HG03442 (cell line): ENCODE results near the gene SRP14.
A peak's percentile ranks its signal among the peaks of the same experiment; 100 is the strongest.
"Not testable (repeated sequence)": the region's sequence is repeated elsewhere in the genome, so short reads cannot be mapped to it uniquely, and the experiment has no call there.

Experiments used
- ATAC-seq: cut with Tn5 transposase; IDR thresholded peaks from one replicate; pipeline ENCODE4 v1.9.1; 2021; ENCODE audit warnings: mild to moderate bottlenecking, moderate library complexity; ENCODE audit not compliant: unreplicated experiment

The SRP14 gene

GRCh38 chr15:40038638-40039543, at the start of gene SRP14:
TSS of gene SRP14 (minus strand) at chr15:40039181. CDS start at chr15:40039116, 65 bp downstream.
- peak; percentile 89 for ATAC-seq

DNA sequence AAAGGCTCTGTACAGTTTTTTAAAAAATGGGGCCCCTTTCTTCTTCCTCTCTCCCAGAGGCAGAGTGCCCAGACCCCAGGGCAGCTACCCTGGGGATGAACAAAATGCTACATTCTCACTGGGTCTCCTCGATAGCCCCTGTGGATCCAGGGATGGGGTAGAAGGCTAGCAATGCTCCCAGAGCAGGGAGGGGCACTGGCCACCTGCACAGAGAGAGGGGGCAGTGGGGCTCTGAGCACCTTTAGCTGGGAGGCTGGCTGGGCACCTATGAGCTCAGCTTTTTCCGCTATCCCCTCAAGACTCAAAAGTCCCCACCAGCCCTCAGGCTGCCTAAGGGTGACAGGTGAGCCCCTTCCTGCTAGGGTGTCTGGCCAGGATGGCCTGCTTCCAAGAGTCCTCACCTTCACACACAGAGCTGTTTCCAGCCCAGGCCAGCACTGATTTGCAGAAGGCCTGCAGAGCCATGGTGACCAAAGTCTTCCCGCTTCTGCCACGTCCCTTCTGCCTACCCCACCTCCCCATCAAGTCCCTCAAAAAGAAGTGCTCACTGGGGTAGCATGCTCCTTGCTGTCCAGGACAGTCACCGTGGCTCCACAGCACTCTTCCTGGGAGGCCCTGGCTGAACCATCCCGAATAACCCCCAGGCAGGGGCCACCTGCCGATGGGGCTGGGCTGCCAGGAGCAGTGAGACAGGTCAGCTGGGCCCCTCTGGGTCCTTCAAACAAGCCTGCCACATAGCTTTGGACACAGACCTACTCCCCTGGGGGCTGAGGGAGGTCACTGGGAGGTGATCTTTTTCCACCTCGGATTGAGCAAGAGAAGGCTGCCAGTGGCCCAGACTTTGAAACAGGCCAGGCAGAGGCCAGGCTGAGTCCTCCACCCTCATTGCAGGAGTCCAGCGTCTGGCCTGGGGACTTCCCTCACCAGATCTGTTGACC, 49.3 kb upstream of the SRP14 start:
- ATAC-seq = no peak

GRCh38 chr15:40087068-40087810, 48.3 kb upstream of the SRP14 start:
- no peak for ATAC-seq

- ATAC-seq = no peak
Observed at GRCh38 chr15:40085266-40085665, 46.3 kb upstream of the SRP14 start.

DNA sequence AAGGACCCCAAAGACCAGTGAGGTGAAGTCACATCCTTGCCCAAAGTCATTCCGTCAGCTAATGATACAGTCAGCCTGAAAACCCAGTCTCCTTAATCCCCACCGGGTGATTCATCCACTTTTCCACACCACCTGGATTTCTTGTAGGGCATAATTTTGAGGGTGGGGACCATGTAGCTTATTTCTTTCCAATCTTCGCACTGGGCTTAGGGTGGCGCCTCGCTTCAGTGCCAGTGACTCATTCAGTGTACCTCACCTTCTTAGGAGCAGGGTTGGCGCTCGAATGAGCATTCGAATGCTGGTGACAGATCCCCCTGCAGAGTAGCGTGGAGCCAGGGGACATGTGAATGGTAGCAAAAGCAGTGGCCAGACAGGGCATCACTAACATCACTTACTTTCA, 45.7 kb upstream of the SRP14 start:
- no peak for ATAC-seq

DNA sequence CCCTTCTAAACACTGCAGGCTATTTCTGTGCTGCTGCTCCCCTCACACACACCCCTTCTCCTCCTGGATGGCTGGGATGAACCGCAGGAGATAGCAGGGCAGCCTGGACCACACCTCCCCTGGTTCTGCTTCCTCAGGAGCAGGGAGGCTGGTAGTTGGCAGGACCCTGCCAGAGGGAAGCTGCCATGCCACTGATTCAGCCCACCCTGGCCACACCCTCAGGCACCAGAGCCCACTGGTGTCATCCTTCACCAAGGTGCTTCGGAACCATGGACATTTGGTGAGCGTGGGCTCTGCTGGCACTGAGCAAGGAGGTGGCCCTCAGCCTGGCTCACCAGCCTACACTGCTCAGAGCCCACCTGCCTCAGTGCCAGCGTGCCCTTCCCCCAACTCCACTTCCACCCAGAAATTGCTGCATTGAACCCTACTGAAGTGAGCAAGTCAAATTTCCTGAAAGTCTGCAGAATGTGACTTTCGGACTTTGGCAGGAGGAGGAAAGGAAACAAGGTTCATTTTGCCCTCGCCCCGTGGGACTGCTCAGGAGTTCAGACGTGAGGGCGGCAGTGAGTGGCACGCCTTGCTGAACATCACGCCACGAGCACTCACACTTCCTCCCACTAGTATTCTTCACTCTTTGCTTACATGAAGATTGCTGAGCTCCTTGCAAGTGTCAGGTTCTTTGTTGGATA, 43.4 kb upstream of the SRP14 start:
- no peak for ATAC-seq

DNA sequence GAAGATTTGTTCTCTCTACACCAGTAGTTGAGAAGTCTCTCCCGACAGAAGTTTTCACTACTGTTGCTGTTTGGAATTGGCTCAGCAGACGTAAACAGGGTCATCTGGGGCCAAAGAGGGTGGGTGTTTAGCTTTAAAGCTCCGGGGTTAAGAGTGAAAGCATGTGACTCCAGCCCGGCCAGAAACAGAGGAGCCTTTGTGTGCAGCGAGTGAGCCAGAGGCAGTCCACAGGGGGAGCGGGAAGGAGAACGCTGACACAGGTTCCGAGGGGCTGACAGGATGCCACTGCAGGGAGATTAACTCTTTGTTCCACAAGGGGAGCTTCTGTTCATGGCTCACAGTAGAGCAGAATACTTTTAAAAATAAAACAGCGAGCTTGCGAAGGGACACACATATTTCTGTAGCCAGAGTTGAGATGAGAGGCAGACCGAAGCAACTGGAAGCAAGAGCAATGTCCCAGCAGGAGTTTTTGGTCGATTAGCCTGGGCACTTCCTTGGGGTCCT, 42.8 kb upstream of the SRP14 start:
- ATAC-seq = no peak

- ATAC-seq = no peak
Observed at GRCh38 chr15:40080847-40081246, 41.9 kb upstream of the SRP14 start.

- no peak for ATAC-seq
Observed at GRCh38 chr15:40080104-40080503, 41.1 kb upstream of the SRP14 start.

DNA sequence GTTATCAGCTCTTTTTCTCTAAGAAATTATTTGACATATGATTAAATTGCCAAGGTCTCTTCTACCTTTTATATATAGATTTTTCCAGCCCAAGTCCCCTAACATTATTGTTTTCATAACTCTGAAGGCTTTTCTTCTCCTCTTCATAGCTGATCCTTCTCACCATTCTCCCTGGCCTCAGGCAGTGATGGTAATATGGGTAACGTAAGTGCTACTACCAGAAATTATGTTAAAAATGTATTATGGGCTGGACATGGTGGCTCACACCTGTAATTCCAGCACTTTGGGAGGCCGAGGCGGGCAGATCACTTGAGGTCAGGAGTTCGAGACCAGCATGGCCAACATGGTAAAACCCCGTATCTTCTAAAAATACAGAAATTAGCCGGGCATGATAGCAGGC, 40.5 kb upstream of the SRP14 start:
- no peak for ATAC-seq

- ATAC-seq = no peak
Observed at GRCh38 chr15:40075298-40076044, 36.5 kb upstream of the SRP14 start.

- ATAC-seq = not testable (repeated sequence)
Observed at GRCh38 chr15:40074656-40075055, 35.7 kb upstream of the SRP14 start.

GRCh38 chr15:40073716-40074490, 34.9 kb upstream of the SRP14 start:
- ATAC-seq = not testable (repeated sequence)

GRCh38 chr15:40072216-40072990, 33.4 kb upstream of the SRP14 start:
- no peak for ATAC-seq

DNA sequence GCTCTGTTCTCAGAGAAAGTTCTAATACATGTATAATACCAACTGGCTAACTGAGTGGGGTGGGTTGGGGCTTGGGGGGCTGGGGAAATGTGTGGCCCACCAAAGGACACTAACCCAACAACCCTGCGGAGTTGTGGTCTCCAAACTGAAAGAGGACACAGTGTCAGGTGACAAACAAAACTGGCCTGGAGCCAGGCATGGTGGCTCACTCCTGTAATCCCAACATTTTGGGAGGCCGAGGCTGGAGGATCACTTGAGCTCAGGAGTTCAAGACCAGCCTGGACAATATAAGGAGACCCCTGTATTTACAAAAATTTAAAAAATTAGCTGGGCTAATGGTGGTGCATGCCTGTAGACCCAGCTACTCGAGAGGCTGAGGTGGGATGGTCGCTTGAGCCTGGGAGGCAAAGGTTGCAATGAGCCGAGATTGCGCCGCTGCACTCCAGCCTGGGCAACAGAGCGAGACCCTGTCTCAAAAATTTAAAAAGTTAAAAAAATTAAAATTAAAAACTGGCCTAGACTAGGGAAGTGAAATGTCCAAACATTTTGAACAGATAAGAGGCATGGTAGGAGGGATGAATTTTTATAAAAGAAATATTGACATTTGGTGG, 31.7 kb upstream of the SRP14 start:
- ATAC-seq = no peak

GRCh38 chr15:40070166-40070557, 31.2 kb upstream of the SRP14 start:
- no peak for ATAC-seq
